ENCODE data around the gene PALLD. TPM values are rescaled to one million over a fixed set of nuclear protein-coding genes. Genes with fewer than 3 reads are reported as not detected.

Gene PALLD
- total RNA-seq, 1 experiment from 2014 or later: 18.3 TPM

DNA sequence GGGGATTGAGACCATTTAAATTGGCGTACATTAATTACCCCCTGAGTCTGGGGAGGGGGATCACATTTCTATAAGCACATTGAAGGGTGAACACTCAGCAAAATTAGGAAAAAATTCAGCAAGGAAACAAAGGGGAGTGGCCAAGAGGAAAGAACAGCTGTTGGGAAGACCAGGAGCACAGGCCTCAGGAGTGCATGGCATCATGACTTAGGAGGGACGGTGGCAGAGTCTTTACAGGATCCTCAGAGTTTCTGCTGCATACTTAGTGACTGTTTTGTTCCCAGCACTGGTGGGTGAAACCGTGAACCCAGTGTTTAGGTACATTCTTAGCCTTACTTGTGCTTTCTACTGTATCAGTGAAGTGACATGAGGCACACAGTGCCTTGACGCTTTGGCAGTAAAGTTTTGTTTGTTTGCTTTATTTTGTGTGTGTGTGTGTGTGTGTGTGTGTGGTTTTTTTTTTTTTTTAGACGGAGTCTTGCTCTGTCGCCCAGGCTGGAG lies 391.9 kb downstream of the PALLD start:
- no peak overlapping the region for H3K27ac Mint-ChIP-seq

More for the DNA sequence above, 391.9 kb downstream of the PALLD start:
- Histone ChIP-seq H3K4ac (ENCODE audit: low read depth, low read length) (no peak overlapping the region), H4K8ac (replicated peaks; ENCODE audit: insufficient read length, low read depth, low read length) (no peak overlapping the region), H3K9me3 (ENCODE audit: control insufficient read depth, low read depth, low read length) (no peaks in the 10 kb centered on the region), H3K9ac (ENCODE audit: extremely low read depth, insufficient read length, low read length) (no peak overlapping the region), H3T11ph (ENCODE audit: low read length) (no peak overlapping the region), H4K20me1 (ENCODE audit: control insufficient read depth, insufficient read depth, insufficient read length) (no peaks in the 10 kb centered on the region), H2BK5ac (ENCODE audit: insufficient read length, low read length) (no peak overlapping the region), H3K18ac (ENCODE audit: insufficient read length, low read depth, low read length) (no peak overlapping the region), H3K79me1 (ENCODE audit: insufficient read depth, low read depth, low read length, poor library complexity, severe bottlenecking) (no peaks in the 10 kb centered on the region), H3K79me2 (ENCODE audit: insufficient read depth, low read length) (no peaks in the 10 kb centered on the region), H3K4me1 (ENCODE audit: insufficient read depth, low read length) (no peaks in the 10 kb centered on the region), H3K23ac (ENCODE audit: insufficient read length, low read depth, low read length) (no peak overlapping the region), H3K4me2 (ENCODE audit: insufficient read depth, insufficient read length, low read length) (no peak overlapping the region), H3K23me2 (ENCODE audit: insufficient read length, low read depth, low read length, poor library complexity, severe bottlenecking) (no peaks in the 10 kb centered on the region), H2AFZ (ENCODE audit: low read length) (no peak overlapping the region), H3K56ac (ENCODE audit: insufficient read length, low read depth, low read length) (no peak overlapping the region), H2BK15ac (ENCODE audit: low read depth, low read length) (no peak overlapping the region), H2BK12ac (ENCODE audit: insufficient read length, low read depth, low read length) (no peak overlapping the region), H3K27ac (ENCODE audit: insufficient read length, low read depth, low read length) (no peak overlapping the region), H4K91ac (ENCODE audit: insufficient read length, low read depth, low read length) (no peak overlapping the region), H3K14ac (ENCODE audit: insufficient read depth, low read length) (no peak overlapping the region), H4K5ac (ENCODE audit: insufficient read length, low read depth, low read length) (no peak overlapping the region), H2BK120ac (ENCODE audit: low read depth, low read length, poor library complexity, severe bottlenecking) (no peak overlapping the region), H2AK5ac (ENCODE audit: insufficient read length, low read length) (no peak overlapping the region), H2BK20ac (ENCODE audit: low read depth, low read length, poor library complexity, severe bottlenecking) (no peak overlapping the region), H3K27me3 (ENCODE audit: insufficient read depth, low read length) (no peaks in the 10 kb centered on the region)
- Mint-ChIP-seq H3K9me3 (peaks cover 0 to 3% of the 10 kb centered on the region in 2 experiments; a peak in 1 of 5 replicates), H3K27me3 (ENCODE audit: low read depth) (no peaks in the 10 kb centered on the region), H3K36me3 (ENCODE audit: insufficient read depth in 1 of 3, low read depth in 3 of 3) (peaks cover 5 to 25% (median 8%) of the 10 kb centered on the region in 3 experiments; a peak in 5 of 7 replicates), H3K4me3 (no peak overlapping the region), H3K4me1 (no peaks in the 10 kb centered on the region)
- WGBS (ENCODE audit: extremely low coverage, insufficient read length, low lambda C conversion rate): no CpG with 5 or more reads among the region's 6 CpGs
- DNase-seq: no peak
- TF ChIP-seq, protein P1, sequence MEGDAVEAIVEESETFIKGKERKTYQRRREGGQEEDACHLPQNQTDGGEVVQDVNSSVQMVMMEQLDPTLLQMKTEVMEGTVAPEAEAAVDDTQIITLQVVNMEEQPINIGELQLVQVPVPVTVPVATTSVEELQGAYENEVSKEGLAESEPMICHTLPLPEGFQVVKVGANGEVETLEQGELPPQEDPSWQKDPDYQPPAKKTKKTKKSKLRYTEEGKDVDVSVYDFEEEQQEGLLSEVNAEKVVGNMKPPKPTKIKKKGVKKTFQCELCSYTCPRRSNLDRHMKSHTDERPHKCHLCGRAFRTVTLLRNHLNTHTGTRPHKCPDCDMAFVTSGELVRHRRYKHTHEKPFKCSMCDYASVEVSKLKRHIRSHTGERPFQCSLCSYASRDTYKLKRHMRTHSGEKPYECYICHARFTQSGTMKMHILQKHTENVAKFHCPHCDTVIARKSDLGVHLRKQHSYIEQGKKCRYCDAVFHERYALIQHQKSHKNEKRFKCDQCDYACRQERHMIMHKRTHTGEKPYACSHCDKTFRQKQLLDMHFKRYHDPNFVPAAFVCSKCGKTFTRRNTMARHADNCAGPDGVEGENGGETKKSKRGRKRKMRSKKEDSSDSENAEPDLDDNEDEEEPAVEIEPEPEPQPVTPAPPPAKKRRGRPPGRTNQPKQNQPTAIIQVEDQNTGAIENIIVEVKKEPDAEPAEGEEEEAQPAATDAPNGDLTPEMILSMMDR (conservative IDR thresholded peaks at IDR 0.05): no peak

Measured in H9 (cell line).